ENCODE data around the gene LGR6.
A peak's percentile ranks its signal among the peaks of the same experiment; 100 is the strongest.

Gene LGR6

GRCh38 chr1:202223121-202223860 is 29.7 kb downstream of the LGR6 start:
- Histone ChIP-seq H3K9ac (no peak overlapping the region), H3K4me1 (peaks cover 0 to 86% (median 62%) of the 10 kb centered on the region in 10 experiments; a peak in 17 of 20 replicates), H3K27ac (peak overlapping the region in 2 of 11 experiments; percentile 68 to 70; a peak in 1 of 22 replicates), H3K9me3 (replicated peaks in 1 of 11) (no peaks in the 10 kb centered on the region), H4K20me1 (peaks cover 0 to 4% (median 0%) of the 10 kb centered on the region in 11 experiments; a peak in 1 of 22 replicates), H3K4me3 (no peak overlapping the region), H3K27me3 (no peaks in the 10 kb centered on the region), H3K4me2 (peak overlapping the region in 8 of 11 experiments; percentile 66 to 80 (median 76); a peak in 16 of 22 replicates), H3K36me3 (peaks cover 0 to 23% (median 0%) of the 10 kb centered on the region in 11 experiments; a peak in 6 of 22 replicates)
- no peak for TF ChIP-seq Cebpa-rat (IDR thresholded peaks at IDR 0.05)

- Histone ChIP-seq H3K36me3 (peaks cover 0 to 34% (median 0%) of the 10 kb centered on the region in 11 experiments; a peak in 6 of 22 replicates), H3K4me2 (peak overlapping the region in 8 of 11 experiments; percentile 5 to 80 (median 66); a peak in 14 of 22 replicates), H3K4me1 (peaks cover 0 to 91% (median 73%) of the 10 kb centered on the region in 10 experiments; a peak in 17 of 20 replicates), H3K27me3 (no peaks in the 10 kb centered on the region), H3K27ac (no peak overlapping the region), H4K20me1 (peaks cover 0 to 4% (median 0%) of the 10 kb centered on the region in 11 experiments; a peak in 1 of 22 replicates), H3K9ac (no peak overlapping the region), H3K4me3 (no peak overlapping the region), H3K9me3 (replicated peaks in 1 of 11) (no peaks in the 10 kb centered on the region)
- TF ChIP-seq Cebpa-rat (IDR thresholded peaks at IDR 0.05): no peak
These were observed 30.9 kb downstream of the LGR6 start for GRCh38 chr1:202224453-202224852.

- no peak overlapping the region for H3K27ac ChIP-seq
- H4K20me1 ChIP-seq: peaks cover 0 to 4% (median 0%) of the 10 kb centered on the region in 11 experiments; a peak in 1 of 22 replicates
- H3K9ac ChIP-seq: no peak overlapping the region
These were observed 31.5 kb downstream of the LGR6 start for GRCh38 chr1:202225131-202225530.

GRCh38 chr1:202227053-202227672 is 33.6 kb downstream of the LGR6 start:
- Histone ChIP-seq H3K9me3 (replicated peaks in 1 of 11) (no peaks in the 10 kb centered on the region), H3K4me2 (peak overlapping the region in 7 of 11 experiments; percentile 5 to 47 (median 36); a peak in 10 of 22 replicates), H4K20me1 (peaks cover 0 to 4% (median 0%) of the 10 kb centered on the region in 11 experiments; a peak in 1 of 22 replicates), H3K4me1 (peaks cover 0 to 76% (median 62%) of the 10 kb centered on the region in 10 experiments; a peak in 16 of 20 replicates), H3K27me3 (no peaks in the 10 kb centered on the region), H3K27ac (no peak overlapping the region), H3K9ac (no peak overlapping the region), H3K4me3 (no peak overlapping the region), H3K36me3 (peaks cover 0 to 50% (median 0%) of the 10 kb centered on the region in 11 experiments; a peak in 6 of 22 replicates)
- no peak for TF ChIP-seq Cebpa-rat (IDR thresholded peaks at IDR 0.05)

More at GRCh38 chr1:202225131-202225530, 31.5 kb downstream of the LGR6 start:
- Histone ChIP-seq H3K4me3 (no peak overlapping the region), H3K27me3 (no peaks in the 10 kb centered on the region), H3K4me2 (peak overlapping the region in 8 of 11 experiments; percentile 5 to 80 (median 66); a peak in 15 of 22 replicates), H3K9me3 (replicated peaks in 1 of 11) (no peaks in the 10 kb centered on the region), H3K4me1 (peaks cover 0 to 95% (median 77%) of the 10 kb centered on the region in 10 experiments; a peak in 17 of 20 replicates), H3K36me3 (peaks cover 0 to 39% (median 0%) of the 10 kb centered on the region in 11 experiments; a peak in 6 of 22 replicates)
- TF ChIP-seq Cebpa-rat (IDR thresholded peaks at IDR 0.05): no peak

- no peak overlapping the region for H3K27ac ChIP-seq
- no peak overlapping the region for H3K4me3 ChIP-seq
- no peaks in the 10 kb centered on the region for H3K9me3 ChIP-seq (replicated peaks in 1 of 11)
- no peaks in the 10 kb centered on the region for H3K27me3 ChIP-seq
- peak overlapping the region in 8 of 11 experiments; percentile 8 to 51 (median 39); a peak in 14 of 22 replicates for H3K4me2 ChIP-seq
- no peak for TF ChIP-seq Cebpa-rat (IDR thresholded peaks at IDR 0.05)
- H4K20me1 ChIP-seq: peaks cover 0 to 4% (median 0%) of the 10 kb centered on the region in 11 experiments; a peak in 1 of 22 replicates
- peaks cover 0 to 67% (median 55%) of the 10 kb centered on the region in 10 experiments; a peak in 16 of 20 replicates for H3K4me1 ChIP-seq
- H3K36me3 ChIP-seq: peaks cover 0 to 53% (median 0%) of the 10 kb centered on the region in 11 experiments; a peak in 6 of 22 replicates
- H3K9ac ChIP-seq: no peak overlapping the region
These were observed 34.4 kb downstream of the LGR6 start for GRCh38 chr1:202227997-202228401.

- Histone ChIP-seq H3K27me3 (no peaks in the 10 kb centered on the region), H3K4me1 (peaks cover 0 to 64% (median 54%) of the 10 kb centered on the region in 10 experiments; a peak in 17 of 20 replicates), H3K9ac (no peak overlapping the region), H3K4me3 (no peak overlapping the region), H3K36me3 (peaks cover 0 to 53% (median 0%) of the 10 kb centered on the region in 11 experiments; a peak in 6 of 22 replicates), H3K9me3 (replicated peaks in 1 of 11) (no peaks in the 10 kb centered on the region), H3K27ac (no peak overlapping the region), H4K20me1 (peaks cover 0 to 4% (median 0%) of the 10 kb centered on the region in 11 experiments; a peak in 1 of 22 replicates), H3K4me2 (peak overlapping the region in 8 of 11 experiments; percentile 16 to 57 (median 43); a peak in 12 of 22 replicates)
- TF ChIP-seq Cebpa-rat (IDR thresholded peaks at IDR 0.05): no peak
These were observed 35.0 kb downstream of the LGR6 start for GRCh38 chr1:202228484-202229122.

- no peaks in the 10 kb centered on the region for H3K9me3 ChIP-seq (replicated peaks in 1 of 11)
- H3K4me3 ChIP-seq: no peak overlapping the region
- peak overlapping the region in 9 of 11 experiments; percentile 4 to 57 (median 41); a peak in 12 of 22 replicates for H3K4me2 ChIP-seq
- H3K36me3 ChIP-seq: peaks cover 0 to 53% (median 0%) of the 10 kb centered on the region in 11 experiments; a peak in 6 of 22 replicates
- H3K27me3 ChIP-seq: no peaks in the 10 kb centered on the region
- 0 out of 22 replicates have a peak overlapping the region, but pooled peaks of 1 of the 11 experiments have one; percentile 23 for H3K27ac ChIP-seq
- no peak for TF ChIP-seq Cebpa-rat (IDR thresholded peaks at IDR 0.05)
- H4K20me1 ChIP-seq: peaks cover 0 to 4% (median 0%) of the 10 kb centered on the region in 11 experiments; a peak in 1 of 22 replicates
- no peak overlapping the region for H3K9ac ChIP-seq
- peaks cover 6 to 64% (median 54%) of the 10 kb centered on the region in 10 experiments for H3K4me1 ChIP-seq
These were observed 35.8 kb downstream of the LGR6 start for GRCh38 chr1:202229376-202229775.
